K562 (cell line): ENCODE data around the gene ACOX1. TPM values are rescaled to one million over a fixed set of nuclear protein-coding genes. Genes with fewer than 3 reads are reported as not detected.

Experiments
- CCNT2 ChIP-seq: IDR thresholded peaks from 2 replicates; pipeline ENCODE4 v1.6.1; 2011; ENCODE audit warnings: borderline replicate concordance, low read depth, mild to moderate bottlenecking, moderate library complexity, mixed read lengths, low read length; ENCODE audit not compliant: insufficient read length; ENCODE audit errors: extremely low read depth
- HDAC2 ChIP-seq: fragments of 450-650 bp; IDR thresholded peaks from 2 replicates; pipeline ENCODE4 v1.6.1; 2016; ENCODE audit warnings: mild to moderate bottlenecking
- JUND ChIP-seq, 2 experiments: IDR thresholded peaks; 2 replicates in 1 of 2; 3 replicates in 1 of 2; pipeline ENCODE4 v1.6.1; 2011; ENCODE audit warnings: borderline replicate concordance in 2 of 2, low read depth in 2 of 2, low read length in 2 of 2, improper control_type of control experiment in 1 of 2, missing biosample characterization in 1 of 2, missing genetic modification characterization in 1 of 2, missing genetic modification reagents in 1 of 2
- MCM7 ChIP-seq, 2 experiments: fragments of 450-650 bp; IDR thresholded peaks; 2 replicates each; pipeline ENCODE4 v1.6.1; 2016 to 2018
- PRMT5 ChIP-seq: sonication (generic); formaldehyde crosslinking; IDR thresholded peaks from 2 replicates; pipeline ENCODE4 v1.5.0; 2020; ENCODE audit warnings: missing genetic modification reagents
- RAD51 ChIP-seq: fragments of 450-650 bp; IDR thresholded peaks from 2 replicates; pipeline ENCODE4 v1.7.1; 2016; ENCODE audit warnings: low read depth, mild to moderate bottlenecking, borderline replicate concordance
- SMARCA5 ChIP-seq: fragments of 450-650 bp; IDR thresholded peaks from 2 replicates; pipeline ENCODE4 v1.6.1; 2016
- SMC3 ChIP-seq: conservative IDR thresholded peaks from 2 replicates; pipeline ENCODE4 v1.6.1; 2011; ENCODE audit warnings: low read depth, low read length, improper control_type of control experiment; ENCODE audit not compliant: insufficient read depth
- STAT5B ChIP-seq: fragments of 250-450 bp; sonication (Bioruptor Pico); IDR thresholded peaks from 2 replicates; pipeline ENCODE4 v1.8.0; 2021; ENCODE audit warnings: mild to moderate bottlenecking, inconsistent platforms
- ZNF444 ChIP-seq: fragments of 250-450 bp; sonication (Bioruptor Pico); IDR thresholded peaks from 2 replicates; pipeline ENCODE4 v1.4.0; 2020; ENCODE audit warnings: mild to moderate bottlenecking, moderate library complexity
- ZNF830 ChIP-seq: fragments of 250-450 bp; sonication (Bioruptor Pico); IDR thresholded peaks from 2 replicates; pipeline ENCODE4 v1.5.0; 2021; ENCODE audit warnings: mild to moderate bottlenecking
- polyA plus RNA-seq, 8 experiments: library from polyadenylated mRNA; depleted of rRNA in 4 of 8; stranded (reverse) in 5 of 8; unstranded in 3 of 8; fragments of >200 nt; fragmentation: Nextera tagmentation in 2 of 8; fragmentation: Illumina TruSeq in 1 of 8; extraction: Ambion mirVana in 2 of 8; extraction: Trizol in 1 of 8; gene quantifications; 2 replicates each; pipeline versions ENCODE4 v1.2.1 to v1.2.3, GENCODE V29; 2011 to 2014; ENCODE audit warnings: inconsistent platforms in 1 of 8, missing spikeins in 1 of 8
- total RNA-seq, 7 experiments: library from RNA; depleted of rRNA in 6 of 7; stranded (reverse); fragments of >200 nt in 6 of 7; fragmentation: Illumina TruSeq in 2 of 7; extraction: Trizol in 2 of 7; gene quantifications; 2 replicates each; pipeline versions ENCODE4 v1.2.1 to v1.2.3, GENCODE V29; 2011 to 2021; ENCODE audit warnings: low replicate concordance in 1 of 7
- TF ChIP-seq, protein P1 (sequence below): fragments of 450-650 bp; IDR thresholded peaks from 2 replicates; pipeline ENCODE4 v1.6.1; 2016; ENCODE audit warnings: mild to moderate bottlenecking, moderate library complexity
- TF ChIP-seq, protein P2 (sequence below): sonication (generic); formaldehyde crosslinking; IDR thresholded peaks from 2 replicates; pipeline ENCODE4 v1.8.0; 2022; ENCODE audit warnings: mild to moderate bottlenecking, missing genetic modification reagents

Gene ACOX1
- total and polyA plus RNA-seq, 9 of the 15 experiments (the other 6 are each of a cell fraction or from before 2014, with no cell fraction given): 7.8 to 24.1 (median 14.5) TPM

DNA sequence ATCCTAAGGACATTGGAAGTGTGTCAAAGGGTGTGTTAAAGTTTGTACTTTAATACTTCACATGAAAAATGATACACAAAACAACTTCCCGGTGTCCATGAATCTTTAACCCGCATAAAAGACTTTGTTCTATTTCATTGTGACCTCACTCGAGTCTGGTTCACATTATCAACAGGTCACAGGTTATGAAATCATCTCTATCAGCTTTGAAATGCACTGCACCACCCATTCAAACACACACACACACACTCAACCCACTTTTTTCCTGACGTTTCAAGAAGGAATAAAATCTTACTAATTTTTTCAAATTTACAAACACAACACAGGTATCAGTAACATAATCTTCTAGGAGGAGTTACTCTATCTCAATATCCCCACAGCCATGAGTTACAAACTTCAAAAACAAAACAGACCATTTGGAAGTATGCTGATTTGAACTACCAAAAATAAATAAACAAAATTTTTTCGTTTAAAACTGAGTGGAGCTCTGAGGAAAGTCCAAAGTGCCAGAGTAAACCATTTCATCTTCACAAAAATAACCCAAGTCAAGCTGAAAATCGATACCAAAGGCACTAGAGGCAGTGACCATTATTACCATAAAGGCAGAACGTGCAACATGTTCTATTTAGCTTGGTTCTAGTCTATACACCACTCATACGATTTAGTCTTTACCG, 2.7 kb downstream of the ACOX1 start (continued):
- TF ChIP-seq JUND (IDR thresholded peaks at IDR 0.05; ENCODE audit: borderline replicate concordance, low read depth, low read length) (peak; percentile 60; the same call in 1 of the 2 replicates), JUND (tag; IDR thresholded peaks at IDR 0.05; ENCODE audit: borderline replicate concordance, low read depth, low read length) (no peak; the same call in 2 of the 3 replicates), SMC3 (no peak), RAD51 (no peak), PRMT5 (CRISPR knock-in tag) (no peak), MCM7 (IDR thresholded peaks at IDR 0.05) (no peak), ZNF830 (CRISPR knock-in tag) (no peak), CCNT2 (no peak), HDAC2 (no peak), STAT5B (CRISPR knock-in tag) (no peak), SMARCA5 (no peak), ZNF444 (CRISPR knock-in tag) (no peak)
- TF ChIP-seq, protein P1, sequence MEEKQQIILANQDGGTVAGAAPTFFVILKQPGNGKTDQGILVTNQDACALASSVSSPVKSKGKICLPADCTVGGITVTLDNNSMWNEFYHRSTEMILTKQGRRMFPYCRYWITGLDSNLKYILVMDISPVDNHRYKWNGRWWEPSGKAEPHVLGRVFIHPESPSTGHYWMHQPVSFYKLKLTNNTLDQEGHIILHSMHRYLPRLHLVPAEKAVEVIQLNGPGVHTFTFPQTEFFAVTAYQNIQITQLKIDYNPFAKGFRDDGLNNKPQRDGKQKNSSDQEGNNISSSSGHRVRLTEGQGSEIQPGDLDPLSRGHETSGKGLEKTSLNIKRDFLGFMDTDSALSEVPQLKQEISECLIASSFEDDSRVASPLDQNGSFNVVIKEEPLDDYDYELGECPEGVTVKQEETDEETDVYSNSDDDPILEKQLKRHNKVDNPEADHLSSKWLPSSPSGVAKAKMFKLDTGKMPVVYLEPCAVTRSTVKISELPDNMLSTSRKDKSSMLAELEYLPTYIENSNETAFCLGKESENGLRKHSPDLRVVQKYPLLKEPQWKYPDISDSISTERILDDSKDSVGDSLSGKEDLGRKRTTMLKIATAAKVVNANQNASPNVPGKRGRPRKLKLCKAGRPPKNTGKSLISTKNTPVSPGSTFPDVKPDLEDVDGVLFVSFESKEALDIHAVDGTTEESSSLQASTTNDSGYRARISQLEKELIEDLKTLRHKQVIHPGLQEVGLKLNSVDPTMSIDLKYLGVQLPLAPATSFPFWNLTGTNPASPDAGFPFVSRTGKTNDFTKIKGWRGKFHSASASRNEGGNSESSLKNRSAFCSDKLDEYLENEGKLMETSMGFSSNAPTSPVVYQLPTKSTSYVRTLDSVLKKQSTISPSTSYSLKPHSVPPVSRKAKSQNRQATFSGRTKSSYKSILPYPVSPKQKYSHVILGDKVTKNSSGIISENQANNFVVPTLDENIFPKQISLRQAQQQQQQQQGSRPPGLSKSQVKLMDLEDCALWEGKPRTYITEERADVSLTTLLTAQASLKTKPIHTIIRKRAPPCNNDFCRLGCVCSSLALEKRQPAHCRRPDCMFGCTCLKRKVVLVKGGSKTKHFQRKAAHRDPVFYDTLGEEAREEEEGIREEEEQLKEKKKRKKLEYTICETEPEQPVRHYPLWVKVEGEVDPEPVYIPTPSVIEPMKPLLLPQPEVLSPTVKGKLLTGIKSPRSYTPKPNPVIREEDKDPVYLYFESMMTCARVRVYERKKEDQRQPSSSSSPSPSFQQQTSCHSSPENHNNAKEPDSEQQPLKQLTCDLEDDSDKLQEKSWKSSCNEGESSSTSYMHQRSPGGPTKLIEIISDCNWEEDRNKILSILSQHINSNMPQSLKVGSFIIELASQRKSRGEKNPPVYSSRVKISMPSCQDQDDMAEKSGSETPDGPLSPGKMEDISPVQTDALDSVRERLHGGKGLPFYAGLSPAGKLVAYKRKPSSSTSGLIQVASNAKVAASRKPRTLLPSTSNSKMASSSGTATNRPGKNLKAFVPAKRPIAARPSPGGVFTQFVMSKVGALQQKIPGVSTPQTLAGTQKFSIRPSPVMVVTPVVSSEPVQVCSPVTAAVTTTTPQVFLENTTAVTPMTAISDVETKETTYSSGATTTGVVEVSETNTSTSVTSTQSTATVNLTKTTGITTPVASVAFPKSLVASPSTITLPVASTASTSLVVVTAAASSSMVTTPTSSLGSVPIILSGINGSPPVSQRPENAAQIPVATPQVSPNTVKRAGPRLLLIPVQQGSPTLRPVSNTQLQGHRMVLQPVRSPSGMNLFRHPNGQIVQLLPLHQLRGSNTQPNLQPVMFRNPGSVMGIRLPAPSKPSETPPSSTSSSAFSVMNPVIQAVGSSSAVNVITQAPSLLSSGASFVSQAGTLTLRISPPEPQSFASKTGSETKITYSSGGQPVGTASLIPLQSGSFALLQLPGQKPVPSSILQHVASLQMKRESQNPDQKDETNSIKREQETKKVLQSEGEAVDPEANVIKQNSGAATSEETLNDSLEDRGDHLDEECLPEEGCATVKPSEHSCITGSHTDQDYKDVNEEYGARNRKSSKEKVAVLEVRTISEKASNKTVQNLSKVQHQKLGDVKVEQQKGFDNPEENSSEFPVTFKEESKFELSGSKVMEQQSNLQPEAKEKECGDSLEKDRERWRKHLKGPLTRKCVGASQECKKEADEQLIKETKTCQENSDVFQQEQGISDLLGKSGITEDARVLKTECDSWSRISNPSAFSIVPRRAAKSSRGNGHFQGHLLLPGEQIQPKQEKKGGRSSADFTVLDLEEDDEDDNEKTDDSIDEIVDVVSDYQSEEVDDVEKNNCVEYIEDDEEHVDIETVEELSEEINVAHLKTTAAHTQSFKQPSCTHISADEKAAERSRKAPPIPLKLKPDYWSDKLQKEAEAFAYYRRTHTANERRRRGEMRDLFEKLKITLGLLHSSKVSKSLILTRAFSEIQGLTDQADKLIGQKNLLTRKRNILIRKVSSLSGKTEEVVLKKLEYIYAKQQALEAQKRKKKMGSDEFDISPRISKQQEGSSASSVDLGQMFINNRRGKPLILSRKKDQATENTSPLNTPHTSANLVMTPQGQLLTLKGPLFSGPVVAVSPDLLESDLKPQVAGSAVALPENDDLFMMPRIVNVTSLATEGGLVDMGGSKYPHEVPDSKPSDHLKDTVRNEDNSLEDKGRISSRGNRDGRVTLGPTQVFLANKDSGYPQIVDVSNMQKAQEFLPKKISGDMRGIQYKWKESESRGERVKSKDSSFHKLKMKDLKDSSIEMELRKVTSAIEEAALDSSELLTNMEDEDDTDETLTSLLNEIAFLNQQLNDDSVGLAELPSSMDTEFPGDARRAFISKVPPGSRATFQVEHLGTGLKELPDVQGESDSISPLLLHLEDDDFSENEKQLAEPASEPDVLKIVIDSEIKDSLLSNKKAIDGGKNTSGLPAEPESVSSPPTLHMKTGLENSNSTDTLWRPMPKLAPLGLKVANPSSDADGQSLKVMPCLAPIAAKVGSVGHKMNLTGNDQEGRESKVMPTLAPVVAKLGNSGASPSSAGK: no peak
- TF ChIP-seq, protein P2, sequence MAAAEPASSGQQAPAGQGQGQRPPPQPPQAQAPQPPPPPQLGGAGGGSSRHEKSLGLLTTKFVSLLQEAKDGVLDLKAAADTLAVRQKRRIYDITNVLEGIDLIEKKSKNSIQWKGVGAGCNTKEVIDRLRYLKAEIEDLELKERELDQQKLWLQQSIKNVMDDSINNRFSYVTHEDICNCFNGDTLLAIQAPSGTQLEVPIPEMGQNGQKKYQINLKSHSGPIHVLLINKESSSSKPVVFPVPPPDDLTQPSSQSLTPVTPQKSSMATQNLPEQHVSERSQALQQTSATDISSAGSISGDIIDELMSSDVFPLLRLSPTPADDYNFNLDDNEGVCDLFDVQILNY: no peak
